Neutrophil (primary cell): ENCODE results near the gene KLRC4.
A peak's percentile ranks its signal among the peaks of the same experiment; 100 is the strongest.

Experiments
- H3K27ac ChIP-seq: fragments of 200-600 bp; sonication (generic); 2 replicates; pipeline ENCODE4 v1.5.1; 2016; ENCODE audit warnings: mild to moderate bottlenecking, moderate library complexity
- H3K27me3 ChIP-seq: fragments of 200-600 bp; sonication (generic); 2 replicates; pipeline ENCODE4 v1.6.0; 2016; ENCODE audit warnings: mild to moderate bottlenecking
- H3K36me3 ChIP-seq: fragments of 200-600 bp; sonication (generic); 2 replicates; pipeline ENCODE4 v1.5.1; 2017
- H3K4me1 ChIP-seq, 2 experiments: fragments of 200-600 bp in 1 of 2; sonication (generic) in 1 of 2; 1 replicate in 1 of 2; 2 replicates in 1 of 2; pipeline versions ENCODE4 v1.5.1 to v1.6.1; 2013 to 2016; ENCODE audit warnings: low read depth in 1 of 2, low read length in 1 of 2, mild to moderate bottlenecking in 1 of 2, moderate library complexity in 1 of 2; ENCODE audit not compliant: control insufficient read depth in 1 of 2, insufficient read depth in 1 of 2
- H3K4me3 ChIP-seq, 2 experiments: fragments of 200-600 bp in 1 of 2; sonication (generic) in 1 of 2; 1 replicate in 1 of 2; 2 replicates in 1 of 2; pipeline ENCODE4 v1.5.1; 2013 to 2016; ENCODE audit warnings: low read depth in 1 of 2, low read length in 1 of 2, mild to moderate bottlenecking in 1 of 2, moderate library complexity in 1 of 2
- H3K9me3 ChIP-seq: fragments of 200-600 bp; sonication (generic); 2 replicates; pipeline ENCODE4 v1.5.1; 2016
- CTCF ChIP-seq: fragments of 200-600 bp; sonication (generic); IDR thresholded peaks from 2 replicates; pipeline ENCODE4 v1.5.1; 2016; ENCODE audit warnings: antibody characterized with exemption

KLRC4 gene

DNA sequence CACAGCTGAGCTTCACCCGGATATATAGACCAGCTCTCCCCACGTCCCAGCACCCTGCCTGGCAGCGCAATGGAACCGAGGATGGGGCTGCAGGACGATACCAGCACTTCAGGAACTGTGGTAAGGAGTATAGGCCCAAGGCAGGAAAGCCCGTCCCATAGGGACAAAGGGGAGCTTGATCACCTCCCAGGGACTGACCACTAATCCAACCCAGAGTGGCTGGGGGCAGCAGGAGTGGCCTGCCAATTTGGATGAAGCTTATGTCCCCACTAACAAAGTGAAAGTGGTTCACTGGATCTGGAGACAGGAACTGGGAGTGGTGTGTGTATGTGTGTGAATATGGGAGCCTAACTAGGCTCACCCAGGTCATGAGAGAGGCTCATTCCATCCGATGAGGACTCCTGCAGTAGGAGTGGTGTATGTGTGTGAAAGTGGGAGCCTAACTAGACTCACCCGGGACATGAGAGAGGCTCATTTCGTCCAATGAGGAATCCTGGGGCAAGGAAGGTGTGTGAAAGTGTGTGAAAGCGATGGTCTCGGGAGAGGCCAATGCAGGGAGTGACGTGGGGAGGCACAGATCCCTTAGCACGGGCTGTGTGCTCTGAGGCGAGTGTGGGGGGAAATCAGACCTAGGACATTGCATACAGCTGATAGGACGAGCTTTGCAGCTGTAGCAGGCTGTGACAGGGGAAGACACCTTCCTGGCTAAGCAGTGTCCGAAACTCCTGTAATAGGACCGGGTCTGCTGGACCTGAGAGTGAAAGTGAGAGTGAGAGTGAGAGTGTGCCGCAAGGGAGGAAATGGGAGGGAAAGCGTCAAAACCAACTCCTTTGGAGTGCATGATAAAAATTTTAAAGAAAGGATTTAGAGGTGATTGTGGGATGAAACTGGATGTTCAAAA is 45.4 kb downstream of the KLRC4 start:
- H3K36me3 ChIP-seq = no peaks in the 10 kb centered on the region
- H3K4me3 ChIP-seq = peak overlapping the region; percentile 81 to 97
- TF ChIP-seq CTCF = no peak
- peaks cover 32 to 39% of the 10 kb centered on the region in 2 experiments for H3K4me1 ChIP-seq
- no peaks in the 10 kb centered on the region for H3K27me3 ChIP-seq
- peak overlapping the region; percentile 79 for H3K27ac ChIP-seq
- H3K9me3 ChIP-seq = no peaks in the 10 kb centered on the region

DNA sequence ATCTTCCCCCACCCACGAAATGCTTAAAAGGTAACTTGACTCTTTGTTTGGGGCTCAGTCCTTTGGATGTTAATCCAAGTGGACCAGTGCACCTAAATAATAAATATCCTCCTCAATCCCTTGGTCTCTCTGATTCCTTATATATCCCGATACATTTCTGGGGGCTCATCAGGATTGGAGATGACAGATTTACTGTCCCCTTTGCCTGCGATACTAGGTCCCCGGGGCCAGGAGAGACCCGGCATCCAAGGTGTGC is 46.0 kb downstream of the KLRC4 start:
- no peaks in the 10 kb centered on the region for H3K27me3 ChIP-seq
- H3K27ac ChIP-seq = peak overlapping the region; percentile 79
- H3K4me1 ChIP-seq = peaks cover 32 to 39% of the 10 kb centered on the region in 2 experiments
- no peak for TF ChIP-seq CTCF
- no peaks in the 10 kb centered on the region for H3K9me3 ChIP-seq
- peak overlapping the region in 1 of 2 experiments; percentile 97 for H3K4me3 ChIP-seq
- H3K36me3 ChIP-seq = no peaks in the 10 kb centered on the region

DNA sequence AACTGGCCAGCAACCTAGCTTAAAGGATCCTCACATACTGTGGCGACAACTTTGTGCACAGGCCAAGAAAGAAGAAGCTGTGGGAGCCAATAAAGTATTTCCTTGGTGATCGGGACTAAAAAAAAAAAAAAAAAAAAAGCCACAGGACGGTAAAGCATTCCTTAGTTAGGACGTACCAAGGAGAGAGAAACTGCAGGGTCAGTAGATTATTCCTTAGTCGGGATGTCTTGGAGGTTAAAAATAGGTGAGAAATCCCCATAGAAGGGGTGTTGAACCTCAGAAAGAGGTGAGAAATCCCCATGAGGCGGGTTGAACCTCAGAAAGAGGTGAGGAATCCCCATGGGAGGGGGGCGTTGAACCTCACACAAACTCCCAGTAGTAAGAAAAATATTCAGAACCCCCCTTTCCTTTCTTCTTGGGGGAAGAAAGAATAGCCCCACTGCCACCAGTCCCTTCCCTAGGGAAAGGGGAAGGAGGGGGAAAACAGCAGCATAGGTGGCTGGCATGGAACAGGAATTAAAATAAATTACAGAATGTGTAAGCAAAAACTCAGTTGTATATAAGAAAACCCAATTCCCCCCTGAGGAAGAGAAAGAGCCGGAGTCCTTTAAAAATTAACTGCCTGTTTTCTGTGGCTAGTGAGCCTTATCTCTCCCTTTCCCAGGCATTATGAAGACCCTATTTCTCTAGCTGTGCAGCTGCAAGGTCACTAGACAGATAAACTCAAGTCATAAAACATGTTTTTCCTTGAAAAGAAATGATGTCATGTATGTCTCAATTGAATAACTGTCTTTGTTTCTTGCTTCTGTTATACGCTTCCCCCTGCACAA is 46.5 kb downstream of the KLRC4 start:
- H3K27ac ChIP-seq = peak overlapping the region; percentile 79

GRCh38 chr12:10362325-10362724 is 47.2 kb downstream of the KLRC4 start:
- Histone ChIP-seq H3K27me3 (no peaks in the 10 kb centered on the region), H3K36me3 (no peaks in the 10 kb centered on the region), H3K9me3 (no peaks in the 10 kb centered on the region), H3K4me3 (no peak overlapping the region), H3K27ac (peak overlapping the region; percentile 54), H3K4me1 (peaks cover 32 to 39% of the 10 kb centered on the region in 2 experiments)
- no peak for TF ChIP-seq CTCF

More for the DNA sequence above, 46.5 kb downstream of the KLRC4 start:
- Histone ChIP-seq H3K4me1 (peaks cover 32 to 39% of the 10 kb centered on the region in 2 experiments), H3K9me3 (no peaks in the 10 kb centered on the region), H3K36me3 (no peaks in the 10 kb centered on the region), H3K27me3 (no peaks in the 10 kb centered on the region), H3K4me3 (no peak overlapping the region)
- no peak for TF ChIP-seq CTCF

- Histone ChIP-seq H3K27me3 (no peaks in the 10 kb centered on the region), H3K9me3 (no peaks in the 10 kb centered on the region), H3K27ac (peak overlapping the region; percentile 54), H3K36me3 (no peaks in the 10 kb centered on the region), H3K4me1 (peaks cover 32 to 39% of the 10 kb centered on the region in 2 experiments), H3K4me3 (no peak overlapping the region)
- TF ChIP-seq CTCF = no peak
These were observed 47.9 kb downstream of the KLRC4 start for GRCh38 chr12:10361622-10362021.
